HG02610 (cell line): ENCODE data around the gene THY1.

ENCODE experiments used
- ATAC-seq: cut with Tn5 transposase; IDR thresholded peaks from one replicate; pipeline ENCODE4 v1.9.1; 2021; ENCODE audit warnings: mild to moderate bottlenecking, moderate library complexity; ENCODE audit not compliant: unreplicated experiment

The THY1 gene

DNA sequence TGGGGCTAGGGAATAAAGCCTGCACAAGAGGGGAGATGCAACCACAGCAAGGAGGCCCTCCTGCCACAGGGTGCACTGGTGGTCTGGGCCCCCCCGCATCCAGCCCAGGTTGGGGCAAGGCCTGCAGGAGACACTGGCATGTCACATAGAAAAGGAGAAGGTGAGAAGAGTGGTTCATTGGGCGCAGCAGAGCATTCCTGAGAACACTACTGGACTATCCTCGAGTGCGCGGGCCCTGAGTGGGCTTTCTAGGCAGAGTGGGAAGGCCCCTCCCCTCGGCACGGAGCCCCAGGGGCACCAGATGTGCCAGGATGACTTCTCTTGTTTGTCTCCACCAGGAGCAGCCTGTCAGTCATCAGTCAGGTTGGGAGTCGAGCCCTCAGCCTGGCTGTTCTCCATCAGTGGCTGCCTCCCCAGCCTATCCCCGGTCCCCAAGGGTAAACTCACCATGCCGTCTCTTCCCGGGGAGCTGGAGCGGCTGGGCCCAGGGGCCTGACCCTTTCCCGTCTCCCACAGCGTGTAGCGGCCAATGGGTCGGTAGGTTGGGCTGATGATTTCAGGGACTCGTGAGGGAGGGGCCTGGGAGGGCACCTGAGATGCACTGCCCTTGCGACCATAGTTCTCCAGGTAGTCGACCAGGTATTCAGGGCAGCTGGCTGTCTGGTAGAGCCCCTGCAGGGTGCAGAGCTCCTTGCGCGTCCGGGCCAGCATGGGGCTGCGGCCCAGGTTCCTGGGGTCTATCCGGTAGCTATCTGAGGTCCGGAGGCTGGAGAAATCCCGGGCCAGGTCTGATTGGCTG, 50.5 kb downstream of the THY1 start:
- no peak for ATAC-seq

- no peak for ATAC-seq
Observed at GRCh38 chr11:119371778-119372182, 51.2 kb downstream of the THY1 start.

DNA sequence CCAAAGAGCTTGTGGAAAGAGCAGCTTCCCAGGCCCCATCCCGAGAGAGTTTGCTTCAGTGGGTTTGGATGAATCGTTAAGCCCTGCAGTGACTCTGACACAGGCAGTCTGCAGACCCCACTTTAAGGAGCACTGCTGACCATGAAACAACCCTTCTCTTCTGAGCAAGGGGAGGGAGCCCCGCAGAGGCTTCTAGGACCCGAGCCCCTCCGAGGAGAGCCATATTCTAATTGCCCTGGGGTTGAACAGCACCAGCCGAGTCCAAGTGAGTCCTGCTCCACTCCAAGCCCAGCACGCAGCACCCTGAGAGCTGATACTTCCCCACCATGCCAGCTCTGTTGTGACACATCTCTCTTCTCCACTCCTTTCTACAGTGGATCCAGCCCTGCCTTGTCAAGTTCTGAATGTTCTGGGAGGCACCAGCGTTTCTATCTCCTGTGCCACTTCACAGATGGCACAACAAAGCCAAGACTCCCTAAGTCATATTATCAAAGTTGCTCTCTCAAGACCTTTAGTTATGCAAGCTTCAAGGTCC, 51.8 kb downstream of the THY1 start:
- ATAC-seq, result no peak

- no peak for ATAC-seq
Observed at GRCh38 chr11:119370486-119371046, 52.4 kb downstream of the THY1 start.

GRCh38 chr11:119369132-119369925, 53.6 kb downstream of the THY1 start:
- ATAC-seq, result no peak

DNA sequence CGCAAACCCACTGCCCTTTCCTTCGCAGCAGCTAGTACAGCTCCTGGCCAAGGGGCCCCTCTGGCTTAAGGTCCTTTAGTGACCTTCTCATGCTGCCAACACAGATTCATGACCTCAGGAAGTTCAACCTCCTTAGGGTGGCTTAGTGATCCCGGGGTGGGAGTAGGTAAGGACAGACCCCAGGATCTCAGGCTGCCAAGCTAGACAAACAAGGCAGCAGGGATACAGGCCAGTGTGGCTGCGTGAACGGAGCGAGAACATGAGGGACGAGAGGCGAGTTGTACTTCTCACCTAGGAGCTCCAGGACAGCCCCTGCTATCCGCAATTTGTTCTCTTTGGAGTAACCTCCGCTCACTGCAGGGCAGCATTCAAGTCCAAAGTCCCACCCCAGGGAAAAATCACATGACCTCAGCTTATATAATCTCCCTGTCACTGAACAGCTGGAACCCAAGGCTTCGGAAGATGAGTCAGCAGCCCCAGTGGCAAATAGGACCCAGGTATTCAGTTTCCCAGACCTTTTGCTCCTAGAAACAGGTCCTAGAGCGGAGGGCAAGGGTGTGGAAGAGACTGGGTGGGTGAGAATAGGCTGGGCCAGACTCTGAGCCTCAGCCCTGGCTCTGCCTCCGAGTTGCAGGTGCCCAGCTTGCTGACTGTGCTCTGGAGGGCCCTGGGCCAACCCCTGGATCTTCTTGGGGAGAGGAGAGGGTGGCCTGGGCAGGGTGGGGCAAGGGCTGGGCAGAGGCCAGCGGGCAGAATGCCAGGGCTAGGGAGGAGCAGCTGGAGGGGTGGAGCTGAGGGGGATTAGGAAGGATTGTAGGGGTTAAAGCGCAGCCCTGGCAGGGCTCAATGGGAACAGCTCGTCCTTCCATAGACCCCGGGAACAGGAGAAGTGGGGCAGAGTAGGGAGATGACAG, 54.6 kb downstream of the THY1 start:
- no peak for ATAC-seq

DNA sequence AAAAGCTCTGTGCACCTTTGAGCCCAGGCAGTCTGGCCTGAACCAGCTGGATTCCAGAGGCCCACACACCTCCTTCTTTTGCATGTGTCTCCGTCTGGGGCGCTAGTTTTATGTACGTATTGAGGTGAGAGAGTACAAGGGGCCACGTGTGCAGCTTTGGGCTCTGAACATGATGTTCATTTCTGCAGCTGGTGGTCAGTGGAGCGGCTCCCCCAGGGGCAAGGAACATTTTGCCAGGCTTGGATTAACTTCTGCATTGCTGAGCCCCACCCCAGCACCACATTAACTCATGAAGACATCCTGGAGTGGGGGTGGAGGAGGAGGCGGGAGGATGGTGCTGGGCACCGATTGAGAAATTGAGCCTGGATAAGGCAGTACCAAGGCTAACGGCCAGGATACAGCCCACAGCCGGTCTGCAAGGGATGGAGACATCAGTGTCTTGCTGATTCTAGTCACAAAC, 55.3 kb downstream of the THY1 start:
- ATAC-seq, result no peak
